K562 (cell line): ENCODE results near the gene SERPINF2. TPM values are rescaled to one million over a fixed set of nuclear protein-coding genes. Genes with fewer than 3 reads are reported as not detected.

Experiments
- ATAC-seq: fragments of 200-7000 bp; cut with Tn5 transposase; 3 replicates; pipeline ENCODE4 v1.9.1; 2020; ENCODE audit warnings: moderate library complexity
- BruUV-seq: library from RNA; stranded (reverse); fragments of 400-500 nt; replicated peaks from 2 replicates; lab custom pipeline; 2021; lab: Mats Ljungman, UMichigan
- CTCF ChIA-PET: fragments of 300-600 bp; formaldehyde crosslinking; extraction: SDS; loops from one replicate; lab custom pipeline; 2021; ENCODE audit warnings: low intra/inter-chr PET ratio; lab: Yijun Ruan, JAX
- POLR2A ChIA-PET: fragments of 300-600, 350-650 bp; sonication (Branson Sonifier 250); formaldehyde crosslinking; extraction: SDS; loops from one replicate; lab custom pipeline; 2021; ENCODE audit warnings: antibody characterized with exemption, inconsistent platforms; lab: Yijun Ruan, JAX
- DNase-seq, 4 experiments: peaks; one replicate each; pipeline versions ENCODE4 v3.0.0 to v3.0.0-alpha.2; 2011 to 2018; ENCODE audit warnings: low spot score in 3 of 4, mixed read lengths in 3 of 4; ENCODE audit errors: extremely low read depth in 1 of 4
- FAIRE-seq: peaks from 2 replicates; lab custom pipeline; 2011; peaks lifted over from hg19 to GRCh38; lab: Jason Lieb, UNC
- H2AFZ ChIP-seq: 2 replicates; pipeline ENCODE4 v1.6.0; 2011; ENCODE audit warnings: low read depth, low read length, control low read depth, inconsistent platforms
- H3K27ac ChIP-seq: fragments of 200-600 bp; 3 replicates; pipeline ENCODE4 v1.8.0; 2011; ENCODE audit warnings: low read depth, mild to moderate bottlenecking, control low read depth, inconsistent platforms, low read length, moderate library complexity, mixed read lengths; ENCODE audit errors: extremely low read depth
- H3K27me3 ChIP-seq, 2 experiments: fragments of 300-600 bp in 1 of 2; 2 replicates in 1 of 2; 3 replicates in 1 of 2; pipeline versions ENCODE4 v1.6.0 to v1.8.0; 2011; ENCODE audit warnings: inconsistent platforms in 2 of 2, low read length in 2 of 2, mild to moderate bottlenecking in 1 of 2, mixed read lengths in 1 of 2, moderate library complexity in 1 of 2; ENCODE audit not compliant: control insufficient read depth in 2 of 2, insufficient read depth in 2 of 2
- H3K36me3 ChIP-seq: fragments of 300-600 bp; 3 replicates; pipeline ENCODE4 v1.8.0; 2011; ENCODE audit warnings: mild to moderate bottlenecking, low read length, inconsistent platforms; ENCODE audit not compliant: control insufficient read depth, insufficient read depth
- H3K4me1 ChIP-seq, 2 experiments: fragments of 200-600 bp in 1 of 2; replicated peaks in 1 of 2; 2 replicates in 1 of 2; 3 replicates in 1 of 2; pipeline versions ENCODE4 v1.5.1 to v1.8.0; 2011; ENCODE audit warnings: inconsistent platforms in 2 of 2, low read length in 2 of 2, mild to moderate bottlenecking in 1 of 2, mixed read lengths in 1 of 2, moderate library complexity in 1 of 2; ENCODE audit not compliant: control insufficient read depth in 2 of 2, insufficient read depth in 2 of 2
- H3K4me2 ChIP-seq: 2 replicates; pipeline ENCODE4 v1.6.1; 2011; ENCODE audit warnings: low read length, control low read depth, inconsistent platforms, mixed read lengths; ENCODE audit not compliant: insufficient read depth
- H3K4me3 ChIP-seq: fragments of 200-600 bp; sonication (generic), shearing (Covaris generic); 2 replicates; pipeline ENCODE4 v1.5.1; 2016; ENCODE audit warnings: control low read depth, inconsistent platforms
- H3K79me2 ChIP-seq: fragments of 200-600 bp; 3 replicates; pipeline ENCODE4 v1.8.0; 2011; ENCODE audit warnings: low read length, inconsistent platforms; ENCODE audit not compliant: control insufficient read depth, insufficient read depth
- H3K9ac ChIP-seq, 2 experiments: 2 replicates each; pipeline versions ENCODE4 v1.6.0 to v1.6.1; 2011; ENCODE audit warnings: low read depth in 2 of 2, low read length in 2 of 2, control low read depth in 1 of 2, inconsistent platforms in 1 of 2, mild to moderate bottlenecking in 1 of 2, mixed read lengths in 1 of 2; ENCODE audit not compliant: insufficient read depth in 1 of 2
- H3K9me1 ChIP-seq: one replicate; pipeline ENCODE4 v1.6.0; 2011; ENCODE audit warnings: inconsistent platforms, mild to moderate bottlenecking, low read length, moderate library complexity; ENCODE audit not compliant: control insufficient read depth, insufficient read depth
- H3K9me3 ChIP-seq: replicated peaks from 2 replicates; pipeline ENCODE4 v1.5.1; 2011; ENCODE audit warnings: low read depth, low read length, inconsistent platforms; ENCODE audit not compliant: control insufficient read depth, insufficient read depth
- H4K20me1 ChIP-seq: replicated peaks from 2 replicates; pipeline ENCODE4 v1.6.1; 2011; ENCODE audit warnings: low read length, inconsistent platforms, mixed read lengths; ENCODE audit not compliant: control insufficient read depth, insufficient read depth
- BDP1 ChIP-seq: IDR thresholded peaks from 3 replicates; pipeline ENCODE4 v1.6.1; 2011; ENCODE audit not compliant: insufficient read length, insufficient read depth
- CHD4 ChIP-seq: fragments of 200-600 bp; sonication (generic); IDR thresholded peaks from 3 replicates; pipeline ENCODE4 v1.6.1; 2012; ENCODE audit warnings: low read depth, mild to moderate bottlenecking, mixed read lengths, low read length, inconsistent platforms; ENCODE audit not compliant: insufficient read depth, insufficient replicate concordance, poor library complexity, severe bottlenecking
- IFI16 ChIP-seq: fragments of 250-450 bp; sonication (Bioruptor Pico); IDR thresholded peaks from 2 replicates; pipeline ENCODE4 v2.1.2; 2022; ENCODE audit warnings: mild to moderate bottlenecking, inconsistent platforms
- MAFF ChIP-seq: IDR thresholded peaks from 2 replicates; pipeline ENCODE4 v1.6.1; 2012; ENCODE audit warnings: low read length, improper control_type of control experiment
- MEF2D ChIP-seq: conservative IDR thresholded peaks from 2 replicates; pipeline ENCODE4 v1.6.1; 2016; ENCODE audit warnings: low read depth, missing genetic modification characterization, missing compliant biosample characterization
- NONO ChIP-seq, 2 experiments: fragments of 200-400 bp in 1 of 2; fragments of 450-650 bp in 1 of 2; formaldehyde crosslinking in 1 of 2; IDR thresholded peaks; 2 replicates each; pipeline ENCODE4 v1.6.1; 2017; ENCODE audit warnings: low read depth in 2 of 2, mild to moderate bottlenecking in 2 of 2, moderate library complexity in 2 of 2, low read length in 1 of 2
- RBBP5 ChIP-seq: fragments of 200-600 bp; sonication (generic); IDR thresholded peaks from 2 replicates; pipeline ENCODE4 v1.6.1; 2012; ENCODE audit warnings: borderline replicate concordance, mild to moderate bottlenecking, low read length, control low read depth, inconsistent platforms; ENCODE audit not compliant: insufficient read depth, poor library complexity, severe bottlenecking
- SMC3 ChIP-seq: conservative IDR thresholded peaks from 2 replicates; pipeline ENCODE4 v1.6.1; 2011; ENCODE audit warnings: low read depth, low read length, improper control_type of control experiment; ENCODE audit not compliant: insufficient read depth
- U2AF2 ChIP-seq: fragments of 200-400 bp; formaldehyde crosslinking; optimal IDR thresholded peaks from 2 replicates; pipeline ENCODE3; 2017; ENCODE audit warnings: low read depth, mild to moderate bottlenecking, low read length
- ZNF395 ChIP-seq: fragments of 200-800 bp; sonication (Bioruptor generic); IDR thresholded peaks from 2 replicates; pipeline ENCODE4 v1.6.1; 2017; ENCODE audit warnings: missing genetic modification characterization, missing compliant biosample characterization
- ZNF655 ChIP-seq: fragments of 250-450 bp; sonication (Bioruptor Pico); IDR thresholded peaks from 2 replicates; pipeline ENCODE4 v1.5.0; 2021
- WGBS: fragments of 100-300 bp; shearing (Covaris generic); methylation state at CpG from one replicate; pipeline ENCODE4 v1.1.6; 2016; ENCODE audit warnings: low coverage, mixed read lengths; ENCODE audit not compliant: insufficient coverage; ENCODE audit errors: missing lambda C conversion rate; 5-methylcytosine and 5-hydroxymethylcytosine counted together
- in situ Hi-C: fragments of 300-500 bp; cut with MboI; formaldehyde crosslinking; loops from 4 replicates; pipeline ENCODE4 v1.15.0; 2018; ENCODE audit warnings: inconsistent platforms, mixed read lengths
- intact Hi-C: fragments of 100-400 bp; cut with micrococcal nuclease; formaldehyde crosslinking; loops from 2 replicates; pipeline ENCODE4 v1.14.2; 2022
- polyA plus RNA-seq, 8 experiments: library from polyadenylated mRNA; depleted of rRNA in 4 of 8; stranded (reverse) in 5 of 8; unstranded in 3 of 8; fragments of >200 nt; fragmentation: Nextera tagmentation in 2 of 8; fragmentation: Illumina TruSeq in 1 of 8; extraction: Ambion mirVana in 2 of 8; extraction: Trizol in 1 of 8; gene quantifications; 2 replicates each; pipeline versions ENCODE4 v1.2.1 to v1.2.3, GENCODE V29; 2011 to 2014; ENCODE audit warnings: inconsistent platforms in 1 of 8, missing spikeins in 1 of 8
- total RNA-seq, 7 experiments: library from RNA; depleted of rRNA in 6 of 7; stranded (reverse); fragments of >200 nt in 6 of 7; fragmentation: Illumina TruSeq in 2 of 7; extraction: Trizol in 2 of 7; gene quantifications; 2 replicates each; pipeline versions ENCODE4 v1.2.1 to v1.2.3, GENCODE V29; 2011 to 2021; ENCODE audit warnings: low replicate concordance in 1 of 7
- TF ChIP-seq, protein P1 (sequence below), 2 experiments: IDR thresholded peaks; 2 replicates each; pipeline ENCODE4 v1.6.1; 2011; ENCODE audit warnings: borderline replicate concordance in 1 of 2, control low read depth in 1 of 2, low read depth in 1 of 2, low read length in 1 of 2, mild to moderate bottlenecking in 1 of 2, mixed read lengths in 1 of 2, moderate library complexity in 1 of 2; ENCODE audit not compliant: insufficient read depth in 1 of 2, insufficient read length in 1 of 2, poor library complexity in 1 of 2, severe bottlenecking in 1 of 2; ENCODE audit errors: extremely low read depth in 1 of 2
- TF ChIP-seq, protein P2 (sequence below): fragments of 450-650 bp; IDR thresholded peaks from 2 replicates; pipeline ENCODE4 v1.6.1; 2016; ENCODE audit warnings: low read depth, mild to moderate bottlenecking, moderate library complexity
- TF ChIP-seq, protein P3 (sequence below), 2 experiments: fragments of 250-450 bp in 1 of 2; fragments of 450-650 bp in 1 of 2; sonication (Bioruptor Pico) in 1 of 2; IDR thresholded peaks; 2 replicates each; pipeline versions ENCODE4 v1.6.1 to v1.8.0; 2016 to 2021; ENCODE audit warnings: mild to moderate bottlenecking in 2 of 2, moderate library complexity in 2 of 2, missing compliant biosample characterization in 1 of 2, missing genetic modification characterization in 1 of 2

Gene SERPINF2
- total and polyA plus RNA-seq, 9 of the 15 experiments (the other 6 are each of a cell fraction or from before 2014, with no cell fraction given), result 0.22 TPM; not detected in 8

DNA sequence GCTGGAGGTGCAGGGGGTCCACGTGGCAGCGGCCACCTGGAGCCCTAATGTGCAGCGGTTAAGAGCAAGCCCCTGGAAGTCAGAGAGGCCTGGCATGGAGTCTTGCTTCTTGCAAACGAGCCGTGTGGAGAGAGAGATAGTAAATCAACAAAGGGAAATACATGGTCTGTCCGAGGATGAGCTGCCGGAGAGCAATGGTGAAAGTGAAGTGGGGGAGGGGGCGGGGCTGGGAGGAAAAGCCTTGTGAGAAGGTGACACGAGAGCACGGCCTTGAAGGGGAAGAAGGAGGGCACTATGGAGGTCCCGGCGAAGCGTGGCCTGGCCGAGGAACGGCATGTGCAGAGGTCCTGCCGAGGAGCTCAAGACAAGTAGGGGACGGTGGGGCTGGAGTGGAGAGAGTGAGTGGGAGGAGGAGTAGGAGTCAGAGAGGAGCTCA, 13.2 kb downstream of the SERPINF2 start (continued):
- TF ChIP-seq, protein P1, sequence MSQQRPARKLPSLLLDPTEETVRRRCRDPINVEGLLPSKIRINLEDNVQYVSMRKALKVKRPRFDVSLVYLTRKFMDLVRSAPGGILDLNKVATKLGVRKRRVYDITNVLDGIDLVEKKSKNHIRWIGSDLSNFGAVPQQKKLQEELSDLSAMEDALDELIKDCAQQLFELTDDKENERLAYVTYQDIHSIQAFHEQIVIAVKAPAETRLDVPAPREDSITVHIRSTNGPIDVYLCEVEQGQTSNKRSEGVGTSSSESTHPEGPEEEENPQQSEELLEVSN (IDR thresholded peaks at IDR 0.05; ENCODE audit: borderline replicate concordance in 1 of 2, extremely low read depth in 1 of 2, insufficient read depth in 1 of 2, insufficient read length in 1 of 2, low read depth in 1 of 2, low read length in 1 of 2, poor library complexity in 1 of 2, severe bottlenecking in 1 of 2), result no peak
- TF ChIP-seq, protein P2, sequence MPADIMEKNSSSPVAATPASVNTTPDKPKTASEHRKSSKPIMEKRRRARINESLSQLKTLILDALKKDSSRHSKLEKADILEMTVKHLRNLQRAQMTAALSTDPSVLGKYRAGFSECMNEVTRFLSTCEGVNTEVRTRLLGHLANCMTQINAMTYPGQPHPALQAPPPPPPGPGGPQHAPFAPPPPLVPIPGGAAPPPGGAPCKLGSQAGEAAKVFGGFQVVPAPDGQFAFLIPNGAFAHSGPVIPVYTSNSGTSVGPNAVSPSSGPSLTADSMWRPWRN, result no peak

DNA sequence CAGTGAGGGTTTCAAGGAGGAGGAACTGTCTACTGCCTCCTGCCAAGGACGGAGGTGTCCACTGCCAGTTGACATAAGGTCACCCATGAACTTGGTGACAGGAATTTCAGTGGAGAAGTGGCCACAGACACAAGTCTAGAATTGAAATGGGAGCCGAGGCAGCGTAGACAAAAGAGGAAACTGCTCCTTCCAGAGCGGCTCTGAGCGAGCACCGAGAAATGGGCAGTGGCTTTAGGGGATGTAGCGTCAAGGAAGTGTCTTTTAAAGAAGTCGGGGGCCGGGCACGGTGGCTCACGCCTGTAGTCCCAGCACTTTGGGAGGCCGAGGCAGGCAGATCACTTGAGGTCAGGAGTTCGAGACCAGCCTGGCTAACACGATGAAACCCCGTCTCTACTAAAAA, 16.1 kb downstream of the SERPINF2 start:
- Histone ChIP-seq H3K9me3 (no peaks in the 10 kb centered on the region), H4K20me1 (no peaks in the 10 kb centered on the region), H3K27me3 (no peaks in the 10 kb centered on the region), H3K79me2 (peaks cover 14% of the 10 kb centered on the region), H3K27ac (no peak overlapping the region), H3K9ac (no peak overlapping the region), H3K4me1 (peaks cover 21 to 50% of the 10 kb centered on the region in 2 experiments; a peak in 4 of 5 replicates), H3K9me1 (no peaks in the 10 kb centered on the region), H3K4me3 (no peak overlapping the region), H2AFZ (no peak overlapping the region), H3K4me2 (no peak overlapping the region), H3K36me3 (no peaks in the 10 kb centered on the region)
- CTCF ChIA-PET, result no interaction called here
- no peak for FAIRE-seq
- POLR2A ChIA-PET, result interaction anchor here (0.7 kb wide), 1 partner anchor 28 kb away, joined by 3 read pairs; no protein-coding TSS in a partner anchor
- intact Hi-C loops (no loop called here), in situ Hi-C loops (no loop called here)
- no peak for DNase-seq
- BruUV-seq, result no TSS peak
- ATAC-seq, result no peak
- 80% methylated on average over 10 of the region's 15 CpGs for WGBS
- TF ChIP-seq IFI16 (no peak), CHD4 (no peak), MAFF (no peak), U2AF2 (no peak), MEF2D (tag) (no peak), BDP1 (no peak), SMC3 (no peak), NONO (IDR thresholded peaks at IDR 0.05; ENCODE audit: low read depth in 2 of 2, low read length in 1 of 2) (no peak), RBBP5 (no peak), ZNF395 (CRISPR knock-in tag) (no peak), ZNF655 (CRISPR knock-in tag) (no peak)
- TF ChIP-seq, protein P3, sequence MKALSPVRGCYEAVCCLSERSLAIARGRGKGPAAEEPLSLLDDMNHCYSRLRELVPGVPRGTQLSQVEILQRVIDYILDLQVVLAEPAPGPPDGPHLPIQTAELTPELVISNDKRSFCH (CRISPR knock-in tag; IDR thresholded peaks at IDR 0.05), result no peak
- TF ChIP-seq, protein P3 (tag; IDR thresholded peaks at IDR 0.05), result no peak
